Measurements from ENCODE around the gene SNX33.

Gene SNX33

GRCh38 chr15:75649045-75649761 lies 1.5 kb downstream of the SNX33 start:
- TF ChIP-seq, protein P1, sequence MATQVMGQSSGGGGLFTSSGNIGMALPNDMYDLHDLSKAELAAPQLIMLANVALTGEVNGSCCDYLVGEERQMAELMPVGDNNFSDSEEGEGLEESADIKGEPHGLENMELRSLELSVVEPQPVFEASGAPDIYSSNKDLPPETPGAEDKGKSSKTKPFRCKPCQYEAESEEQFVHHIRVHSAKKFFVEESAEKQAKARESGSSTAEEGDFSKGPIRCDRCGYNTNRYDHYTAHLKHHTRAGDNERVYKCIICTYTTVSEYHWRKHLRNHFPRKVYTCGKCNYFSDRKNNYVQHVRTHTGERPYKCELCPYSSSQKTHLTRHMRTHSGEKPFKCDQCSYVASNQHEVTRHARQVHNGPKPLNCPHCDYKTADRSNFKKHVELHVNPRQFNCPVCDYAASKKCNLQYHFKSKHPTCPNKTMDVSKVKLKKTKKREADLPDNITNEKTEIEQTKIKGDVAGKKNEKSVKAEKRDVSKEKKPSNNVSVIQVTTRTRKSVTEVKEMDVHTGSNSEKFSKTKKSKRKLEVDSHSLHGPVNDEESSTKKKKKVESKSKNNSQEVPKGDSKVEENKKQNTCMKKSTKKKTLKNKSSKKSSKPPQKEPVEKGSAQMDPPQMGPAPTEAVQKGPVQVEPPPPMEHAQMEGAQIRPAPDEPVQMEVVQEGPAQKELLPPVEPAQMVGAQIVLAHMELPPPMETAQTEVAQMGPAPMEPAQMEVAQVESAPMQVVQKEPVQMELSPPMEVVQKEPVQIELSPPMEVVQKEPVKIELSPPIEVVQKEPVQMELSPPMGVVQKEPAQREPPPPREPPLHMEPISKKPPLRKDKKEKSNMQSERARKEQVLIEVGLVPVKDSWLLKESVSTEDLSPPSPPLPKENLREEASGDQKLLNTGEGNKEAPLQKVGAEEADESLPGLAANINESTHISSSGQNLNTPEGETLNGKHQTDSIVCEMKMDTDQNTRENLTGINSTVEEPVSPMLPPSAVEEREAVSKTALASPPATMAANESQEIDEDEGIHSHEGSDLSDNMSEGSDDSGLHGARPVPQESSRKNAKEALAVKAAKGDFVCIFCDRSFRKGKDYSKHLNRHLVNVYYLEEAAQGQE (IDR thresholded peaks at IDR 0.05; ENCODE audit: insufficient replicate concordance, low read depth): no peak
- no peak for TF ChIP-seq GABPA (IDR thresholded peaks at IDR 0.05; ENCODE audit: low read depth)
- TF ChIP-seq POLR2AphosphoS5 (IDR thresholded peaks at IDR 0.05; ENCODE audit: low read depth): no peak
- TF ChIP-seq SPI1 (IDR thresholded peaks at IDR 0.05; ENCODE audit: borderline replicate concordance, low read depth): no peak
- TF ChIP-seq, protein P2, sequence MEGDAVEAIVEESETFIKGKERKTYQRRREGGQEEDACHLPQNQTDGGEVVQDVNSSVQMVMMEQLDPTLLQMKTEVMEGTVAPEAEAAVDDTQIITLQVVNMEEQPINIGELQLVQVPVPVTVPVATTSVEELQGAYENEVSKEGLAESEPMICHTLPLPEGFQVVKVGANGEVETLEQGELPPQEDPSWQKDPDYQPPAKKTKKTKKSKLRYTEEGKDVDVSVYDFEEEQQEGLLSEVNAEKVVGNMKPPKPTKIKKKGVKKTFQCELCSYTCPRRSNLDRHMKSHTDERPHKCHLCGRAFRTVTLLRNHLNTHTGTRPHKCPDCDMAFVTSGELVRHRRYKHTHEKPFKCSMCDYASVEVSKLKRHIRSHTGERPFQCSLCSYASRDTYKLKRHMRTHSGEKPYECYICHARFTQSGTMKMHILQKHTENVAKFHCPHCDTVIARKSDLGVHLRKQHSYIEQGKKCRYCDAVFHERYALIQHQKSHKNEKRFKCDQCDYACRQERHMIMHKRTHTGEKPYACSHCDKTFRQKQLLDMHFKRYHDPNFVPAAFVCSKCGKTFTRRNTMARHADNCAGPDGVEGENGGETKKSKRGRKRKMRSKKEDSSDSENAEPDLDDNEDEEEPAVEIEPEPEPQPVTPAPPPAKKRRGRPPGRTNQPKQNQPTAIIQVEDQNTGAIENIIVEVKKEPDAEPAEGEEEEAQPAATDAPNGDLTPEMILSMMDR (IDR thresholded peaks at IDR 0.05; ENCODE audit: insufficient read depth, low read length): no peak
- Histone ChIP-seq H3K27ac (replicated peaks) (no peak overlapping the region), H3K27me3 (ENCODE audit: insufficient read depth, poor library complexity, severe bottlenecking) (no peaks in the 10 kb centered on the region), H3K4me3 (replicated peaks; ENCODE audit: insufficient read depth, low read length) (no peak overlapping the region)
- no peak for DNase-seq (ENCODE audit: low read depth in 1 of 2, low spot score in 1 of 2)

GRCh38 chr15:75649848-75650247 lies 2.1 kb downstream of the SNX33 start:
- DNase-seq (ENCODE audit: low read depth in 1 of 2, low spot score in 1 of 2): no peak
- H3K27me3 ChIP-seq (ENCODE audit: insufficient read depth, poor library complexity, severe bottlenecking): no peaks in the 10 kb centered on the region
- H3K27ac ChIP-seq (replicated peaks): no peak overlapping the region
- TF ChIP-seq, protein P2 (IDR thresholded peaks at IDR 0.05; ENCODE audit: insufficient read depth, low read length): no peak
- TF ChIP-seq, protein P1 (IDR thresholded peaks at IDR 0.05; ENCODE audit: insufficient replicate concordance, low read depth): no peak
- TF ChIP-seq SPI1 (IDR thresholded peaks at IDR 0.05; ENCODE audit: borderline replicate concordance, low read depth) (no peak), POLR2AphosphoS5 (IDR thresholded peaks at IDR 0.05; ENCODE audit: low read depth) (no peak), GABPA (IDR thresholded peaks at IDR 0.05; ENCODE audit: low read depth) (no peak)
- no peak overlapping the region for H3K4me3 ChIP-seq (replicated peaks; ENCODE audit: insufficient read depth, low read length)

DNA sequence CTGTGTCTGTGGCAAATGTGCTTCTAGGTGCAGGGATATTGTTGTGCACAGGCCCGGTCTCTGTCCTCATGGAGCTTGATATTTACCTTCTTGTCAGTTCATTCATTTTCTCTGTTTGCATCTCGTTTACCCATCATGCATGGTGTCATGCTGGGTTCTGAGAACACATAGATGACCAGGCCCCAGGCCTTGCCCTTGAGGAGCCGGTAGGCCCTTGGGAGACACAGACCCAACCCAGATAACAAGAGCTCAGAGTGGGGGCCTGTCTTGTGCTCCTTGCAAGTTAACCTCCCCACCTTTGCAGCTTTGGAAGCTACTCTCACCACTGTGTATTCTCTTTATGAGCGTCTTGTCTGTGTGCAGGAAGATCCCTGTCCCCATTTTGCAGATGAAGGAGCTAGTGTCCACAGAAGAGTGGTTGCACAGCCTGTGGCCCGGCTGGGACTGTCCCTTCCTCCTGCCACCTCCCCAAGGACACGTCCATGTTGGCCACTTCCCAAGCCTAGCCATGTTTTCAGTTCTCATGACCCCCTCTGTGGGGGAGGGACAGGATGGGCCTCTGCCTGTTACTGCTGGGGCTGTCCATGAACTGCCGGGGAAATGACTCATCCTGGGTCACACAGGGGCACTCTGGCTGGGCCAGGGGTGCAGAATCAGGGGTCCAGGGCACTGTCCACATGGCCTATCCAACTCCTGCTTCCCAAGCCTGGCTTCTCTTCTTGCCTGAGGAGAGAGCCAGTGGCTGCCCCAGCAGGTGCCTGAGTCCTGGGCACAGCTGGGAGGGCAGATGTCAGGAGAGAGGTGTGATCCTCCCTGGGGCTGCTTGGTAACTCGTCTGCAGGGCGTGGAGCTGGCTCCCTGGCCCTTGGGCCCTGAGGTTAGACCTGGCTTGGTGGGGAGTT lies 3.4 kb downstream of the SNX33 start:
- Histone ChIP-seq H3K4me3 (replicated peaks; ENCODE audit: insufficient read depth, low read length) (no peak overlapping the region), H3K27ac (replicated peaks) (no peak overlapping the region; the same call in 1 of the 2 replicates), H3K27me3 (ENCODE audit: insufficient read depth, poor library complexity, severe bottlenecking) (no peaks in the 10 kb centered on the region)
- no peak for TF ChIP-seq POLR2AphosphoS5 (IDR thresholded peaks at IDR 0.05; ENCODE audit: low read depth)
- TF ChIP-seq GABPA (IDR thresholded peaks at IDR 0.05; ENCODE audit: low read depth): no peak
- TF ChIP-seq SPI1 (IDR thresholded peaks at IDR 0.05; ENCODE audit: borderline replicate concordance, low read depth): no peak
- TF ChIP-seq, protein P1 (IDR thresholded peaks at IDR 0.05; ENCODE audit: insufficient replicate concordance, low read depth): no peak
- TF ChIP-seq, protein P2 (IDR thresholded peaks at IDR 0.05; ENCODE audit: insufficient read depth, low read length): no peak
- no peak for DNase-seq (ENCODE audit: low read depth in 1 of 2, low spot score in 1 of 2)
